Middle frontal gyrus (tissue), 1 donor: ENCODE results near the gene ARL4D.
A peak's percentile ranks its signal among the peaks of the same experiment; 100 is the strongest.

Experiments used
- DNase-seq: peaks from one replicate; pipeline ENCODE4 v3.0.0-alpha.2; 2015; ENCODE audit warnings: low spot score; ENCODE audit errors: extremely low spot score

ARL4D gene

DNA sequence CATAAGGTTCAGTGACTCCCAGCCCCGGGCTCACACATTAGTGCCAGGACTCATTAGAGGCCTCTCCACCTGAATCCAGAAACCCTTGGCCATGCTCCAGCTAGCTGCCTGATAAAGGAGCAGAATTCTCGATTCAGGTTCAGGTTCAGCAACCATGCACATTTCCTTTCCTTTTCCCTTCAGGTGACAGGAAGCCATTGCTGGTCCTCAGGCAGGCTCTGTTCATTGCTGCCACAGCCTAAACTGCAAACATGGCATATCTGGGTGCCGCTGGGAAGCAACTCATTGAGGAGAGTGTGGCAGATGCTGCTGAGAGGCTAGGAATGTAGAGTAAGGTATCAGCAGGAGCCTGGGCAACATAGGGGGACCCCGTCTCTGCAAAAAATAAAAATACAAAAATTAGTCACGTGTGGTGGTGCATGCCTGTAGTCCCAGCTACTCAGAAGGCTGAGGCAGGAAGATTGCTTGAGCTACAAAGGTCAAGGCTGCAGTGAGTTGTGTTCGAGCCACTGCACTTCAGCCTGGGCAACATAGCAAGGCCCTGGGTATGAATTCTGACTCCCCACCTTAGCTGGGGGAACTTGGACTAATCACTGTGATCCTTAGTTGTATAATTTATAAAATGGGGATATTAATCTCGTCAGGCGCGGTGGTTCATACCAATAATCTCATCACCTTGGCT is 28.7 kb downstream of the ARL4D start:
- DNase-seq: no peak

GRCh38 chr17:43428524-43428923 is 29.7 kb downstream of the ARL4D start:
- no peak for DNase-seq

DNA sequence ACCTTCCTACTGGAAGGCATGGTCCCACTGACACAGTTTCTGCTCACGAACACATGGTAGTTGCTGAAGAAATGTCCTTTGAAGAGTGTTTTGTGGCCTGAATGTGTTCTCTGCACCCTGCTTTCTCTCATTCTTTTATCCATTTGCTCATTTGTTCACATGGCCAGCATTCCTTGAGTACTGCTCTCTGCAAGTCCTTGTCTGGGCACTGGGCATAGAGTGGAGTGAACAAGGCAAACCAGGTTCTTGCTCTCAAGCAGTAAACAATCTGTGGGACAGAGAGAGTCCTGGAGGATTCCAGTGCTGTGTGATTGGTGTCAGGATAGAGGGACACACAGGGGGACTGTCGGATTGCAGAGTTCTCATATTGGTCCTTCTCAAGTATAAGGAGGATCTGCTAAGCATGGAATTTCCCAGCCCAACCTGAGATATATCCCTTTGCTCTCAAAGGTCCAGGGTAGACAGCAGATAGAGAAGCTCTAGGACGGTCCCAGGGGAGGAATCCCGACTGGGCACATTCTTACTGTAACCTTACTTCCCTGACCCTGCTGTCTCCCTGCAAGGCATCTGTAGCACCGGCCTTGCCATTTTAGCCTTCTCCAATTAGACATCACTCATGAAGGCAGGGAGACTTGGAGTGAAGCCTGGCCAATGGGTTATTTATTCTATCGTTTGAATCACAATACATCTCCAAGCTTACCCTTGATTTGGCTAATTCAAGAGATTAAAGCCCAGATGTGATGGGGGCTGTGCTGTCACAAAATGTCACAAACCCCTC is 32.3 kb downstream of the ARL4D start:
- DNase-seq: no peak

DNA sequence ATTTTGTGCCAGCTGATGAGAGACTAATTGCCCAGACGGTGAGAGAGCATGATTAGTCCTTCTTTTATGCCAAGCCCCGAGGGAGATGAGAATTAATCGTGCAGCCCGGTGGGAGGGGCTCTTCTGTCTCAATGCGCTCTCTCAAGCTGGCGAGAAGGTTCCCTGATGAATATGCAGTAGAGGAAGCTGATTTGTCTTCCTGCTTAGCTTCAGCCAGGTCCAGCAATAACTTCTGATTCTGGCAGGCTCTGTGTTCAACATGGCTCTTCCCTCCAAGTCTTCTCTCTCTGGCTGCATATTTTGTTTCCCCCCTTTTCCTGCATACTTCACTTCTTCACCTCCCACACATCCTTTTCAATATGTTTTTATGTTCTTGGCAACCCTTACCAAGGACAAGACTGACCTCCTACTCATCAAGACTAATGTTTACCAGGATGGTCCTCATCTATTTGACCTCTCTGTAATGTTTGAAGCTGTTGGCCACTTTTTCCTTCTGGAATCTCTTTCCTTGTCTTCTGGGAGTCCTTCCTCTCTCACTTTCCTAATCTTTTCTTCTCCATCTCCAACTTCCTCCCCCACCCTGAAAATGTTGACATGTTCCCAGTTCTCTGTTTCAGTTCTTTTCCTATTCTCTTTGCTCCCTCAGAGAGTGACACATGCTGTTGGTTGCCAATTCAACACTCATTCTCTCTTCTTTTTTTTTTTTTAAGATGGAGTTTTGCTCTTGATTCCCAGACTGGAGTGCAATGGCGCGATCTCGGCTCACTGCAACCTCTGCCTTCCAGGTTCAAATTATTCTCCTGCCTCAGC is 33.1 kb downstream of the ARL4D start:
- DNase-seq: no peak

DNA sequence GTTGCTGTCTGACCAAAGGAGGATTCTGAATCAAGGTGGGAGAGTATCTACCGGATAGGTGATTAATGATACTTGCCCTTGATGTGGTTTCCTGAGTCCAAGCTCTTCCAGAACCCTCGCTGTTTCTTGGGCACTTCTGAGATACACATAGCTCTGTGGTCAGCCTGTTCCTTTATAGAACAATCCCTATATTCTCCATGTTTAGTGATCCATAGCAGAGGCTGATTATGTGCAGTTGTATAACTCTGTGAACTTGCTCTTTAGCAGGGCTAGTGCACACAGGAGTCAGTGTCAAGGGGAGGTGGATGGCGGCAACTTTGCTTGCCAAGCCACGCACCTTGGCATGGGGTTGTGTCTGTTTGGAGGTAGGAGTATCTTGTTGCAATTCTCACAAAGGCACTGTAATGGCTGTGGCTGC is 36.1 kb downstream of the ARL4D start:
- no peak for DNase-seq

- no peak for DNase-seq
These were observed 39.0 kb downstream of the ARL4D start for GRCh38 chr17:43437756-43438155.

DNA sequence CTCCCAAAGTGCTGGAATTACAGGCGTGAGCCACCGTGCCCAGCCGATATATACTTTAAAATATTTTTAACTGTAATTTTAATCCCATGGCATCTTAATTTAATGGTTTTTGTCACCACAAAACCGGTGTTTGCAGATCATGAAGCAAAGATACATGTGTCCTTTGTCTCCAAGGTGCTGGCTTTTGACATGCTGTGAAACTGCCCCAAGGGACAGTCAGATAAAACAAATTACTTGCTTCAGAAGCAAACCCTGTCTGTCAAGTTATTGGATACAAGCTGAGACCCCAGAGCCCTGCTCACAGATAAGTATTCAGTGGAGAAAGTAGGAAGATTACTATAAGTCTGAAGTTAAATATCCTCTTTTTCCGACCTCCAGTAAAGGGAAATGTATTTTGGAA is 39.8 kb downstream of the ARL4D start:
- DNase-seq: no peak

DNA sequence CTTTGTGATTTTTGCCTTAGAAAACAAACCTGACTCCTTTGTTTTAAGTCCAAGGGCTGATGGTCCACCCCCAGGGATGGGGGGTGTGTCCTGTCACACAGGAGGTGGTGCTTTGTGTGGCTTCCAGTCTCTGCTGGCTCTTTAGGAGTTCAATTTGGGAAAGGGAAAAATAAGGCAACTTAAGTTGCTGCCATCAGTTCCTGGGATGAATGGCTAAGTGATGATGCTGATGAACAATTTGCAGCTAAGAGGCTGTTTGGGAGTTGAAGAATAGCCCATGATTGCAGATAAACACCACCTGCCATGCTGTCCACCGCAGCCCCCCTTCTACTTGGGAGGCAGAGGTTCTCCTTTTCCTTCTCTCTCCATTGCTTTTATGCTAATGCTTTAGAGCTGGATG is 40.2 kb downstream of the ARL4D start:
- DNase-seq: no peak

DNA sequence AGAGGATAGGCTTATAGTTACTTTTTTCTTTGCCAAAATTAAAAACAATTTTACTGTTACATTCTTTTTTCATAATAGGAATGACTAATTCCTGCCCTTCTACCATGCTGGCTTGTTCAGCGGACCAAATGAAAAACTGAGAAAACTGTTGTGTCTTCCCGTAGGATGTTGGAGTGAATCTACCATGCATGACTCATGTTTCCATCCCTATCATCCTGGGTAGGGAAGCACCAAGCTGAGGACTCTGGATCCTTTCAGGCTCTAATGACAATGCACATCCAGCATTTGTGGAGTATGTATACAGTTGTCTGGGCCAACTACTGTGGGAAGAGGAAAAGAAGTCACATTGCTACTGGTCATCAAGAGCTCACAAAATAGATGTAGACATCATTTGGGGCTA is 43.9 kb downstream of the ARL4D start:
- peak; percentile 50 for DNase-seq

DNA sequence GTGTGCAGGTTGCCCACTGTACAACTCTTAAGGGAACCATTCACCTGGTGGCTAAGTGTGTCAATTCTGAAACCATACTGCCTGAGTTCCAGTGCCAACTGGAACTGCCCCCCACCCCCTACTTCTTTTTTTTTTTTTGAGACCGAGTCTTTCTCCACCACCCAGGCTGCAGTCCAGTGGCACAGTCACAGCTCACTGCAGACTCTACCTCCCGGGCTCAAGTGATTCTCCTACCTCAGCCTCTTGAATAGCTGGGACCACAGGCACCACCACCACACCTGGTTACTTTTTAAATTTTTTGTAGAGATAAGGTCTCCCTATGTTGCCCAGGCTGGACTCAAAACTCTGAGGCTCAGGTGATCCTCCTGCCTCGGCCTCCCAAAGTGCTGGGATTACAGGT is 44.6 kb downstream of the ARL4D start:
- DNase-seq: no peak

DNA sequence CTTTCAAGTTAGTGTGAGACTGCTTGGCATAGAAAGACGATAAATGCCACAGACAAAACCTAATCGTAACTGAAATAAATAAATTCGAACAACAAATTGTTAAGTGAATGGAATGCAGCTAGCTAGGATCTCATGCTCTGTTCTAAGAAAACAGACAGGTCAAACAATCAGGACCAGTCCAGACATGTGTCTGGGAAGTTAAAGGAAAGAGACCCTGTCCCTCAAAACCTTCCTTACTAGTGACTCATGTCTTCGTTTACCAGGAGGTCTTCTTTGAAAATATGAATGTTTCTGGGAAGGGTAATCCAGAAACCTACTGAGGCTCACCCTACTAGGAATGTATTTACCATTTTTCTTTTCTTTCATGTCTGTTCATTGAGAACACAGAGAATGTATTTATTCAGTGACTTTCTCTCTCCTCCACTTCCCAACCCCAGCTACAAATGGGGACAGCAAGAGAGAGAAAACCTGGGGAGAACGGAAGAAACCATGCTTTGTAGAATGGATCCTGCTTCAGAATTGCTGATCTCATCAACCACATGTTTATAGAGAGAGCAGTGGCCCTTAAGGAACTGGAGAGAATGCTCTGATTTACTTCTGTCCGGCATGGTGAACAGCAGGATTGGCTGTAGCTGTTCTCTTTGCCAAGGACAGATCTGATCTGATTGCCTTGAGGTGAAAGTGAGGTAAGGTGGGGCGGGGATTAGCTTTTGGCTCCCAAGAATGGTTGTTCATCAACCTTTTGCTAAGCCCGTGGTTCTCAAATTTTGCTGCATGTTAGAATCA is 45.6 kb downstream of the ARL4D start:
- DNase-seq: no peak

DNA sequence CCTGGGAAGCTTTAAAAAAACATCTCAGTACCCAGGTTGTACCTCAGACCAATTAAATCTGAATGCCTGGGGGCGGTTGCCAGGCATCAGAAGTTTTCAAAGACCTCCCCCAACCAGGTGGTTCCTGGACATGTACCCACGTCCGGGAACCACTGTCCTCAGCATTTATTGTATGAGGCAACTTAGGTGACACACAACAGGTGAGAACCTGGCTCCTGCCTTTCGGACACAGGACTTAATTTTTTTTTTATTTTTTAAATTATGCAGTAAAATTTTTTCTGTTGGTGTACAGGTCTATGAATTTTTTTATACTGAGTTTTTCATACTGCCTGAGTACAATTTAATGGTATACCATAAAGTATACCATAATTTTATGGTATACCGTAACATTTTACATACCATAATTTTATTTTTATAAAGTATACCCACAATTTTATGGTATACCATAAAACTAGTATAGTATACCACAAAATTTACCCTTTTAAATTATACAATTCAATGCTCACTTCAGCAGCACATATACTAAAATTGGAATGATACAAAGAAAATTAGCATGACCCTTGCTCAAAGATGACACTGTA is 46.3 kb downstream of the ARL4D start:
- no peak for DNase-seq

DNA sequence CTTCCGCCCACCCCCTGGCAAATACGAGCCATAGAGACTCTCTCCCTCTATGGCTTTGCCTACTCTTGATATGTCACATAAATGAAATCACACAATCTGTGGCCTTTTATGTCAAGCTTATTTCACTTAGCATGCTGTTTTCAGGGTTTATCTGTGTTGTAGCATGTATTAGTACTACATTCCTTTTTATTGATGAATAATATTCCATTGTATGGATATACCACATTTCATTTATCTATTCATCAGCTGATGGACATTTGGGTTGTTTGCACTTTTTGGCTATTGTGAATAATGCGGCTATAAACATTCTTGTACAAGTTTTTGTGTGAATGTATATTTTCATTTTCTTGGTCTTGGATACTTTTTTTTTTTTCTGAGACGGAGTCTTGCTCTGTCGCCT is 48.0 kb downstream of the ARL4D start:
- DNase-seq: no peak

GRCh38 chr17:43448720-43449469 is 50.1 kb downstream of the ARL4D start:
- no peak for DNase-seq

DNA sequence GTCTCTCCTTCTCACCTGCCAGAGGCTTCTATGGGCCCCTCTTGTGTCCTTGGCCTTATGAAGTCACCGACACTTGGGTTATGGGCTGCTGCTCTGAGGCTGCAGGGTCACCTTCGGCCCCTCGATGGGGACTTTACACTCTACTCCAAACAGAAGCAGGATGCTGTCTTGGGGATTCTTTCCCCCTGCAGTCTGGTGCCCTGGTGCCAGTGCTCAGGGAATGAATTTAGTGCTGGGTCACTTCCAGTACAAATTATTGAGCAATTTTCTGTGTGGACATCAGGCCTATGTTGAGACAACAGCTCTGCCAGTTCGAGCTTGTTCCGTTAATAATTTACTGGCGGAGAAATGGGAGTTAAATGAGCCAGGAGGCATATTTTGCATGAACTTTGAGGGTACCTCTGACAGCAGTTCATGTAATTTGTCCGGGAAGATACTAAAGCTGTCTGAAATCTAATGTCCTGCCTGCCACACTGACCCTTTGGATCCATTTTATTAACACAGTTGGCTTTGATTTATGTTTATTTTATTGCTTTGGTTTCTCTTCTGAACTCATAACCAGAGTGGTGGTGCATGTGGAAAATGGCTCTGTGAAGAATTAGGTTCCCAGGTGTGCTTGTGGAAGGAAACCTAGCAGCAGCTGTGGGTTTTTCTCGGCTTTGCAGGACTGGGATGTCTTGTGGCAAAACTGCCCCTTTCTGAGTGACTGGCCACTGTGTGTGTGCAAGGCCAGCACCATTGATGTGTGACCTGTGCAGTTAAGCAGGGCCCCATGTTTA is 50.9 kb downstream of the ARL4D start:
- DNase-seq: no peak
